ENCODE data around the gene TAF13.

Gene TAF13

GRCh38 chr1:109111386-109112055 lies 35.7 kb upstream of the TAF13 start:
- no CpG with 5 or more reads among the region's 5 CpGs for WGBS (ENCODE audit: insufficient coverage, insufficient read length)
- no peak for DNase-seq (ENCODE audit: low read depth, low spot score)

GRCh38 chr1:109109906-109110305 lies 34.1 kb upstream of the TAF13 start:
- no CpG with 5 or more reads among the region's 3 CpGs for WGBS (ENCODE audit: insufficient coverage, insufficient read length)

More at GRCh38 chr1:109111386-109112055, 35.7 kb upstream of the TAF13 start:
- Histone ChIP-seq H3K9me3 (ENCODE audit: control insufficient read depth, insufficient read depth, low read length) (no peaks in the 10 kb centered on the region), H3K4me3 (ENCODE audit: low read length) (no peak overlapping the region), H3K36me3 (ENCODE audit: control insufficient read depth, insufficient read depth, low read length) (no peaks in the 10 kb centered on the region), H3K27me3 (ENCODE audit: control insufficient read depth, insufficient read depth, low read length) (peaks cover 20% of the 10 kb centered on the region), H3K27ac (ENCODE audit: low read length) (no peak overlapping the region), H3K4me1 (ENCODE audit: control insufficient read depth, insufficient read depth, low read length) (no peaks in the 10 kb centered on the region)

GRCh38 chr1:109107785-109108184 lies 32.0 kb upstream of the TAF13 start:
- no peaks in the 10 kb centered on the region for H3K36me3 ChIP-seq (ENCODE audit: control insufficient read depth, insufficient read depth, low read length)
- no CpG with 5 or more reads among the region's 7 CpGs for WGBS (ENCODE audit: insufficient coverage, insufficient read length)
- DNase-seq (ENCODE audit: low read depth, low spot score) = no peak
- H3K27me3 ChIP-seq (ENCODE audit: control insufficient read depth, insufficient read depth, low read length) = no peaks in the 10 kb centered on the region; the same call in 1 of the 2 replicates
- no peak overlapping the region for H3K27ac ChIP-seq (ENCODE audit: low read length)
- H3K4me1 ChIP-seq (ENCODE audit: control insufficient read depth, insufficient read depth, low read length) = no peaks in the 10 kb centered on the region
- no peaks in the 10 kb centered on the region for H3K9me3 ChIP-seq (ENCODE audit: control insufficient read depth, insufficient read depth, low read length)
- H3K4me3 ChIP-seq (ENCODE audit: low read length) = no peak overlapping the region

More at GRCh38 chr1:109109906-109110305, 34.1 kb upstream of the TAF13 start:
- Histone ChIP-seq H3K27me3 (ENCODE audit: control insufficient read depth, insufficient read depth, low read length) (peaks cover 19% of the 10 kb centered on the region), H3K36me3 (ENCODE audit: control insufficient read depth, insufficient read depth, low read length) (no peaks in the 10 kb centered on the region), H3K9me3 (ENCODE audit: control insufficient read depth, insufficient read depth, low read length) (no peaks in the 10 kb centered on the region), H3K4me1 (ENCODE audit: control insufficient read depth, insufficient read depth, low read length) (no peaks in the 10 kb centered on the region), H3K27ac (ENCODE audit: low read length) (no peak overlapping the region), H3K4me3 (ENCODE audit: low read length) (no peak overlapping the region)
- no peak for DNase-seq (ENCODE audit: low read depth, low spot score)

- Histone ChIP-seq H3K4me3 (ENCODE audit: low read length) (no peak overlapping the region), H3K27ac (ENCODE audit: low read length) (no peak overlapping the region), H3K36me3 (ENCODE audit: control insufficient read depth, insufficient read depth, low read length) (no peaks in the 10 kb centered on the region), H3K9me3 (ENCODE audit: control insufficient read depth, insufficient read depth, low read length) (no peaks in the 10 kb centered on the region), H3K4me1 (ENCODE audit: control insufficient read depth, insufficient read depth, low read length) (no peaks in the 10 kb centered on the region), H3K27me3 (ENCODE audit: control insufficient read depth, insufficient read depth, low read length) (no peaks in the 10 kb centered on the region)
- DNase-seq (ENCODE audit: low read depth, low spot score) = no peak
- no CpG with 5 or more reads among the region's 4 CpGs for WGBS (ENCODE audit: insufficient coverage, insufficient read length)
Observed at GRCh38 chr1:109105881-109106280, 30.1 kb upstream of the TAF13 start.

- Histone ChIP-seq H3K4me3 (ENCODE audit: low read length) (no peak overlapping the region), H3K36me3 (ENCODE audit: control insufficient read depth, insufficient read depth, low read length) (no peaks in the 10 kb centered on the region), H3K4me1 (ENCODE audit: control insufficient read depth, insufficient read depth, low read length) (0 out of 2 replicates have a peak, but pooled peaks cover 1% of the 10 kb centered on the region), H3K9me3 (ENCODE audit: control insufficient read depth, insufficient read depth, low read length) (no peaks in the 10 kb centered on the region), H3K27me3 (ENCODE audit: control insufficient read depth, insufficient read depth, low read length) (no peaks in the 10 kb centered on the region), H3K27ac (ENCODE audit: low read length) (no peak overlapping the region)
- no peak for DNase-seq (ENCODE audit: low read depth, low spot score)
- WGBS (ENCODE audit: insufficient coverage, insufficient read length) = no CpG with 5 or more reads among the region's 20 CpGs
Observed at GRCh38 chr1:109104364-109105151, 28.8 kb upstream of the TAF13 start.

GRCh38 chr1:109099938-109100773 lies 24.4 kb upstream of the TAF13 start:
- H3K9me3 ChIP-seq (ENCODE audit: control insufficient read depth, insufficient read depth, low read length) = no peaks in the 10 kb centered on the region
- no peak overlapping the region for H3K27ac ChIP-seq (ENCODE audit: low read length)
- peak; percentile 92 for DNase-seq (ENCODE audit: low read depth, low spot score)
- WGBS (ENCODE audit: insufficient coverage, insufficient read length) = no CpG with 5 or more reads among the region's 77 CpGs
- H3K4me3 ChIP-seq (ENCODE audit: low read length) = peak overlapping the region; percentile 77
- H3K4me1 ChIP-seq (ENCODE audit: control insufficient read depth, insufficient read depth, low read length) = 0 out of 2 replicates have a peak, but pooled peaks cover 1% of the 10 kb centered on the region
- H3K27me3 ChIP-seq (ENCODE audit: control insufficient read depth, insufficient read depth, low read length) = no peaks in the 10 kb centered on the region
- no peaks in the 10 kb centered on the region for H3K36me3 ChIP-seq (ENCODE audit: control insufficient read depth, insufficient read depth, low read length)

- Histone ChIP-seq H3K27ac (ENCODE audit: low read length) (no peak overlapping the region), H3K36me3 (ENCODE audit: control insufficient read depth, insufficient read depth, low read length) (peaks cover 2% of the 10 kb centered on the region; the same call in 1 of the 2 replicates), H3K9me3 (ENCODE audit: control insufficient read depth, insufficient read depth, low read length) (no peaks in the 10 kb centered on the region), H3K4me1 (ENCODE audit: control insufficient read depth, insufficient read depth, low read length) (0 out of 2 replicates have a peak, but pooled peaks cover 1% of the 10 kb centered on the region), H3K4me3 (ENCODE audit: low read length) (no peak overlapping the region), H3K27me3 (ENCODE audit: control insufficient read depth, insufficient read depth, low read length) (no peaks in the 10 kb centered on the region)
- WGBS (ENCODE audit: insufficient coverage, insufficient read length) = no CpG with 5 or more reads among the region's 1 CpG
- no peak for DNase-seq (ENCODE audit: low read depth, low spot score)
Observed at GRCh38 chr1:109096120-109096519, 20.3 kb upstream of the TAF13 start.

GRCh38 chr1:109095631-109096030 lies 19.8 kb upstream of the TAF13 start:
- no CpG with 5 or more reads among the region's 1 CpG for WGBS (ENCODE audit: insufficient coverage, insufficient read length)
- no peaks in the 10 kb centered on the region for H3K27me3 ChIP-seq (ENCODE audit: control insufficient read depth, insufficient read depth, low read length)
- DNase-seq (ENCODE audit: low read depth, low spot score) = no peak
- H3K4me1 ChIP-seq (ENCODE audit: control insufficient read depth, insufficient read depth, low read length) = 0 out of 2 replicates have a peak, but pooled peaks cover 1% of the 10 kb centered on the region
- H3K36me3 ChIP-seq (ENCODE audit: control insufficient read depth, insufficient read depth, low read length) = peaks cover 2% of the 10 kb centered on the region; the same call in 1 of the 2 replicates
- no peak overlapping the region for H3K4me3 ChIP-seq (ENCODE audit: low read length)
- H3K27ac ChIP-seq (ENCODE audit: low read length) = no peak overlapping the region
- H3K9me3 ChIP-seq (ENCODE audit: control insufficient read depth, insufficient read depth, low read length) = no peaks in the 10 kb centered on the region

- no peak for DNase-seq (ENCODE audit: low read depth, low spot score)
- Histone ChIP-seq H3K36me3 (ENCODE audit: control insufficient read depth, insufficient read depth, low read length) (peaks cover 2% of the 10 kb centered on the region; the same call in 1 of the 2 replicates), H3K27ac (ENCODE audit: low read length) (no peak overlapping the region), H3K27me3 (ENCODE audit: control insufficient read depth, insufficient read depth, low read length) (no peaks in the 10 kb centered on the region), H3K4me3 (ENCODE audit: low read length) (no peak overlapping the region), H3K4me1 (ENCODE audit: control insufficient read depth, insufficient read depth, low read length) (0 out of 2 replicates have a peak, but pooled peaks cover 1% of the 10 kb centered on the region), H3K9me3 (ENCODE audit: control insufficient read depth, insufficient read depth, low read length) (no peaks in the 10 kb centered on the region)
- no CpG with 5 or more reads among the region's 1 CpG for WGBS (ENCODE audit: insufficient coverage, insufficient read length)
Observed at GRCh38 chr1:109094871-109095270, 19.1 kb upstream of the TAF13 start.

- no CpG with 5 or more reads among the region's 7 CpGs for WGBS (ENCODE audit: insufficient coverage, insufficient read length)
- no peak overlapping the region for H3K4me3 ChIP-seq (ENCODE audit: low read length)
- no peak overlapping the region for H3K27ac ChIP-seq (ENCODE audit: low read length)
- H3K36me3 ChIP-seq (ENCODE audit: control insufficient read depth, insufficient read depth, low read length) = peaks cover 2% of the 10 kb centered on the region; the same call in 1 of the 2 replicates
- H3K27me3 ChIP-seq (ENCODE audit: control insufficient read depth, insufficient read depth, low read length) = no peaks in the 10 kb centered on the region
- H3K9me3 ChIP-seq (ENCODE audit: control insufficient read depth, insufficient read depth, low read length) = no peaks in the 10 kb centered on the region
- no peak for DNase-seq (ENCODE audit: low read depth, low spot score)
- H3K4me1 ChIP-seq (ENCODE audit: control insufficient read depth, insufficient read depth, low read length) = no peaks in the 10 kb centered on the region
Observed at GRCh38 chr1:109094377-109094803, 18.6 kb upstream of the TAF13 start.
